HL-60/S4 treated with phorbol 12-myristate 13-acetate at 8.2 ng/mL for 4 days and 3 days (cell line): ENCODE results near the gene FCHO1.
"Not testable (repeated sequence)": the region's sequence is repeated elsewhere in the genome, so short reads cannot be mapped to it uniquely, and the experiment has no call there.

Experiments used
- in situ Hi-C: fragments of 300-500 bp; cut with MboI; formaldehyde crosslinking; loops from 2 replicates; pipeline ENCODE4 v1.15.0; 2022; ENCODE audit warnings: low sequenced_read_pairs

The FCHO1 gene

GRCh38 chr19:17790059-17790780 is 38.9 kb downstream of the FCHO1 start:
- in situ Hi-C loops: no loop called here

GRCh38 chr19:17794412-17794730 is 43.1 kb downstream of the FCHO1 start:
- in situ Hi-C loops: no loop called here

- in situ Hi-C loops: no loop called here
Measured at GRCh38 chr19:17794731-17795494, 43.6 kb downstream of the FCHO1 start, which contains the start of gene B3GNT3. B3GNT3 (plus strand) TSS chr19:17795138; CDS start chr19:17807808, 12,670 bp downstream.

- in situ Hi-C loops: no loop called here
Measured at GRCh38 chr19:17795495-17795856, 44.2 kb downstream of the FCHO1 start.

GRCh38 chr19:17796013-17796837 is 44.9 kb downstream of the FCHO1 start:
- in situ Hi-C loops: no loop called here

- in situ Hi-C loops: no loop called here
Measured at GRCh38 chr19:17796838-17797423, 45.7 kb downstream of the FCHO1 start.

GRCh38 chr19:17797424-17798201 is 46.3 kb downstream of the FCHO1 start:
- in situ Hi-C loops: no loop called here

- in situ Hi-C loops: not testable (repeated sequence)
Measured at GRCh38 chr19:17798599-17798998, 47.3 kb downstream of the FCHO1 start.

GRCh38 chr19:17802137-17802858 is 51.0 kb downstream of the FCHO1 start:
- in situ Hi-C loops: no loop called here

GRCh38 chr19:17803264-17803896 is 52.1 kb downstream of the FCHO1 start:
- in situ Hi-C loops: no loop called here

- in situ Hi-C loops: no loop called here
Measured at GRCh38 chr19:17805427-17805826, 54.1 kb downstream of the FCHO1 start.

GRCh38 chr19:17806945-17807344 is 55.7 kb downstream of the FCHO1 start:
- in situ Hi-C loops: no loop called here

GRCh38 chr19:17807731-17808316 is 56.5 kb downstream of the FCHO1 start:
- in situ Hi-C loops: no loop called here

GRCh38 chr19:17811103-17811502 is 59.8 kb downstream of the FCHO1 start:
- in situ Hi-C loops: no loop called here

GRCh38 chr19:17811681-17812080 is 60.4 kb downstream of the FCHO1 start:
- in situ Hi-C loops: no loop called here

- in situ Hi-C loops: no loop called here
Measured at GRCh38 chr19:17812099-17812498, 60.8 kb downstream of the FCHO1 start.

- in situ Hi-C loops: no loop called here
Measured at GRCh38 chr19:17817668-17818363, 66.5 kb downstream of the FCHO1 start.

- in situ Hi-C loops: no loop called here
Measured at GRCh38 chr19:17821190-17821589, 69.9 kb downstream of the FCHO1 start, which contains the start of gene INSL3. INSL3 (minus strand) TSS chr19:17821519; CDS start chr19:17821506, 13 bp downstream.
